ENCODE data around the gene CYB5R3. TPM values are rescaled to one million over a fixed set of nuclear protein-coding genes. Genes with fewer than 3 reads are reported as not detected.

CYB5R3 gene
- polyA plus RNA-seq, 1 of the 3 experiments (the other 2 are of a cell fraction): 106 TPM

GRCh38 chr22:42601879-42602465 lies 47.2 kb downstream of the CYB5R3 start:
- peaks cover 6 to 21% of the 10 kb centered on the region in 2 experiments for H3K36me3 ChIP-seq (replicated peaks in 1 of 2; ENCODE audit: control insufficient read depth in 1 of 2, insufficient read depth in 2 of 2, low read length in 1 of 2)
- CTCF ChIA-PET: no interaction called here
- no peaks in the 10 kb centered on the region for H3K9me2 ChIP-seq
- no peak overlapping the region for H3K27ac ChIP-seq (ENCODE audit: low read depth in 2 of 2, low read length in 1 of 2)
- no peak overlapping the region for H3K9ac ChIP-seq
- H4K20me1 ChIP-seq (ENCODE audit: insufficient read depth): peaks cover 12% of the 10 kb centered on the region; the same call in 1 of the 2 replicates
- peaks cover 0 to 4% of the 10 kb centered on the region in 2 experiments; a peak in 1 of 4 replicates for H3K4me1 ChIP-seq (ENCODE audit: control insufficient read depth in 1 of 2, insufficient read depth in 2 of 2, low read depth in 1 of 2, low read length in 1 of 2)
- no peak for TF ChIP-seq USF1 (IDR thresholded peaks at IDR 0.05; ENCODE audit: borderline replicate concordance, low read depth)
- TF ChIP-seq CTCF (IDR thresholded peaks at IDR 0.05): no peak
- TF ChIP-seq JUND (IDR thresholded peaks at IDR 0.05): no peak
- no peak for TF ChIP-seq RXRA (IDR thresholded peaks at IDR 0.05; ENCODE audit: borderline replicate concordance, low read depth)
- TF ChIP-seq NRF1 (IDR thresholded peaks at IDR 0.05; ENCODE audit: low read depth, low read length): no peak
- no peak for TF ChIP-seq REST (IDR thresholded peaks at IDR 0.05; ENCODE audit: low read depth, low read length)
- no peak for TF ChIP-seq PBX3 (IDR thresholded peaks at IDR 0.05)
- no peak for TF ChIP-seq TEAD4 (IDR thresholded peaks at IDR 0.05; ENCODE audit: borderline replicate concordance, insufficient read depth)
- no peak for TF ChIP-seq EP300 (IDR thresholded peaks at IDR 0.05; ENCODE audit: borderline replicate concordance in 1 of 2, low read depth in 1 of 2, low read length in 1 of 2)
- no peak for TF ChIP-seq TCF12 (IDR thresholded peaks at IDR 0.05)
- WGBS (ENCODE audit: low lambda C conversion rate): 98% methylated on average over 6 of the region's 6 CpGs
- no peak overlapping the region for H3K4me3 ChIP-seq (ENCODE audit: low read depth in 2 of 2, low read length in 1 of 2)
- peaks cover 48% of the 10 kb centered on the region for H3K79me2 ChIP-seq (ENCODE audit: insufficient read depth)
- H3K27me3 ChIP-seq (ENCODE audit: insufficient read depth): no peaks in the 10 kb centered on the region
- no peak for DNase-seq
- no peak overlapping the region for H3K4me2 ChIP-seq
- POLR2A ChIA-PET: no interaction called here
- no peaks in the 10 kb centered on the region for H3K9me3 ChIP-seq
- H2AFZ ChIP-seq (ENCODE audit: low read depth): no peak overlapping the region
- H3F3A ChIP-seq (replicated peaks; ENCODE audit: insufficient read depth): no peaks in the 10 kb centered on the region

Measured in SK-N-SH (cell line).